GM11168 (cell line): ENCODE measurements around the gene JCHAIN.
"Not testable (repeated sequence)": the region's sequence is repeated elsewhere in the genome, so short reads cannot be mapped to it uniquely, and the experiment has no call there.

Experiments used
- in situ Hi-C: fragments of 300-500 bp; cut with MboI; formaldehyde crosslinking; loops from one replicate; pipeline ENCODE4 v1.12.0; 2022; ENCODE audit warnings: low sequenced_read_pairs; ENCODE audit not compliant: unreplicated experiment

Gene JCHAIN

GRCh38 chr4:70666369-70666768 lies at the start of gene JCHAIN:
TSS of gene JCHAIN (minus strand) at chr4:70666508. CDS start at chr4:70666490, 18 bp downstream.
- in situ Hi-C loops, result no loop called here

DNA sequence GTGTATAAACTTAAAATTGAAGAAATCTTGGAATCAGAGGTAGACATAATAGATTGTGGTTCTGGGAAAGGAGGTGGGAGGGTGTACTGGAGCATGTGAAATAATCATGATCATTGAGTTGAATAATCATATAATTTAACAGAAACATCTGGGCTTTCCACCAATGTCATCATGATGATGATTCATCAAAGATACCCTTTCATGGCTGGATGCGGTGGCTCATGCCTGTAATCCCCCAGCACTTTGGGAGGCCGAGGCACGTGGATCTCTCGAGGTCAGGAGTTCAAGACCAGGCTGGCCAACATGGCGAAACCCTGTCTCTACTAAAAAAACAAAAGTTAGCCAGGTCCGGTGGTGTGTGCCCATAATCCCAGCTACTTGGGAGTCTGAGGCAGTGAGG lies 48.8 kb upstream of the JCHAIN start:
- in situ Hi-C loops, result no loop called here

- in situ Hi-C loops, result no loop called here
These were observed 48.0 kb upstream of the JCHAIN start for GRCh38 chr4:70714079-70714887.

- in situ Hi-C loops, result no loop called here
These were observed 47.3 kb upstream of the JCHAIN start for GRCh38 chr4:70713453-70714078.

DNA sequence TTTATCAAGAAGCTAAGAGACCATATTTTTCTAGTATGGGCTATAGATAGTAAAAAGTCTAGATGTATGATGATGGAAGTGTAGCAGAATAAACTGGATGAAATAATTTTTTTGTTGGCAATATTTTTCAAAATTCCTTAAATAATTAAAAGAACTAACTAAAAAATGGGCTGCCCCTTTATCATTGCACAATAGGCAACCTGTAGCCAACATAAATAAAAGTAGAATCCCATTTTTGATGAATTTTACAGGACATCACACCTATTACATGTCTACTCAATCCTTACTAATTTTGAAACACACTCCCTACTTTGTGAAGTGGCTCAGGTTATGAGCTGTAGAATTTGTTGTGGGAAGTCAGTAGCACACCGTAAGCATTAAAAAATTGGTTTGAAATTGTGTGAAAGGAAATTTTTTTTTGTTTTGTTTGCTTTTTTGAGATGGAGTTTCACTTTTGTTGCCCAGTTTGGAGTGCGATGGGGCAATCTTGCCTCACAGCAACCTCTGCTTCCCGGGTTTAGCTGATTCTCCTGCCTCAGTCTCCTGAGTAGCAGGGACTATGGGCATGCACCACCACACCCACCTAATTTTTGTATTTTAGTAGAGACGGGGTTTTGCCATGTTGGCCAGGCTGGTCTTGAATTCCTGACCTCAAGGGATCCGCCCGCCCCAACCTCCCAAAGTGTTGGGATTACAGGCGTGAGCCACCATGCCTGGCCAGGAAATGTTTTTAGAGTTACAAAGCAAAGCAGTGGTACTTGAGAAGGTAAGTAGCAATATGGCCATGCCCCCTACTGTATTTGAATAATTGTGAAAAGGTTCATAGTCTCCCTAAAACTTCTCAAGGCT lies 46.5 kb upstream of the JCHAIN start:
- in situ Hi-C loops, result no loop called here

GRCh38 chr4:70712150-70712549 lies 45.8 kb upstream of the JCHAIN start:
- in situ Hi-C loops, result no loop called here

DNA sequence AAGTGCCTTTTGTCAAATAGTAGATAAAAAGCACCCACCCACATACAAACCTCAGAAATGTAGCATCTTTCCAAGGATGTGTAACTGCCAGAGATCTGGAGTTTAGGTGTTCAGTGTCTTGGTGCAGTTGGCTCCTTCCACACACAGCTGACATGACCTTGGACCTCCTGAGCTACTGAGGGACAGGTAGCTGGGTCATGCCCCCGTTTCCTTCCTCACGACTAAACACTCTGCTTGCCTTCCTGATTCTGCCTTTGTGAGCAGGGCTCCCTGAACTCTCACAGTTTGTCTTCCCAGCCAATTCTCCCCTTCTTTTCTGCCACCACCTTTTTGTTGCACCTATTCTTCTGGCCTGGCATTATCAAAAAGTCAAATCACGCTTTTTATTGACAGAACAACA lies 45.3 kb upstream of the JCHAIN start:
- in situ Hi-C loops, result no loop called here

DNA sequence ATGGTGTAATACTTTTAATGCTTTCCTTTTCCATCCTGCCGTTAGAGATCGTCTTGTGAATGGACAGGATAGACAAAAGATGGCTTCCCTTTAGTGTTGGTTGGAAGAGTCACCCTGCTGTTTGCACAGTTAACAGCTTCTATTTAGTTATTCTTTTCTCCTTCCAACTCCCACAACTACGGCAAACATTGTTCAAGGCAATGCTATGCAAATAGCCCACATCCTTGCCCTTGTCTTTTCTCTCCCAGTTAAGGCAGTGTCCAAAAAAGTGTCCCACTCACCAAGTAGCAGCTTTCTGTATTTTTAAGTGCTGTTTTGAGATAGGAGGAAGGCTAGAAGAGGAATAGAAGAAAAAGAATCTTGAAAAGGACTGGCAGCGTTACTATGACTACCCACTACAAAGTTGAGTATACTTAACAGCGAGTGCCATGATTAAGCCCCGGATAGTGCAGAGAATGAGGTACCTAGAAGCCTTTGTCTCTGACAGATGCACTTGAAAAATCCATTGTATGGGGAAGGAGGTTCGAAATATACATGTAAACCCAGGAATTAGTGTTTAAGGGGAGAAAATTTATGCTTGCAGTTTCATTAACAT lies 43.4 kb upstream of the JCHAIN start:
- in situ Hi-C loops, result no loop called here

GRCh38 chr4:70706516-70706915 lies 40.2 kb upstream of the JCHAIN start:
- in situ Hi-C loops, result no loop called here

- in situ Hi-C loops, result no loop called here
These were observed 39.7 kb upstream of the JCHAIN start for GRCh38 chr4:70706044-70706461.

- in situ Hi-C loops, result no loop called here
These were observed 39.1 kb upstream of the JCHAIN start for GRCh38 chr4:70705183-70706043.

DNA sequence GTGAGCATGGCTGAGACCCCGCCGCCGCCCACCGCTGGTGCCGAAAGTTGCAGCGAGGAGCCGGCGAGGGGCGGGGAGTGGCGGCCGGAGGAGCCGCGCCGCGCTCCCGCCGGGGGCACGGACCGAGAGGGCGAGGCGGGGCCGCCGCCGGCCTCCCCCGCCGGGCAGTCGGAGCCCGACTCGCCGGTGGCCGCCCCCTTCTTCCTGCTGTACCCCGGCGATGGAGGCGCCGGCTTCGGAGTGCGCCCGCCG lies 38.5 kb upstream of the JCHAIN start:
- in situ Hi-C loops, result no loop called here

- in situ Hi-C loops, result no loop called here
These were observed 38.1 kb upstream of the JCHAIN start for GRCh38 chr4:70704215-70704930.

- in situ Hi-C loops, result no loop called here
These were observed 37.4 kb upstream of the JCHAIN start for GRCh38 chr4:70703619-70704214.

- in situ Hi-C loops, result not testable (repeated sequence)
These were observed 36.3 kb upstream of the JCHAIN start for GRCh38 chr4:70702592-70702991.

GRCh38 chr4:70701271-70701670 lies 35.0 kb upstream of the JCHAIN start:
- in situ Hi-C loops, result no loop called here

GRCh38 chr4:70700712-70701111 lies 34.4 kb upstream of the JCHAIN start:
- in situ Hi-C loops, result no loop called here

DNA sequence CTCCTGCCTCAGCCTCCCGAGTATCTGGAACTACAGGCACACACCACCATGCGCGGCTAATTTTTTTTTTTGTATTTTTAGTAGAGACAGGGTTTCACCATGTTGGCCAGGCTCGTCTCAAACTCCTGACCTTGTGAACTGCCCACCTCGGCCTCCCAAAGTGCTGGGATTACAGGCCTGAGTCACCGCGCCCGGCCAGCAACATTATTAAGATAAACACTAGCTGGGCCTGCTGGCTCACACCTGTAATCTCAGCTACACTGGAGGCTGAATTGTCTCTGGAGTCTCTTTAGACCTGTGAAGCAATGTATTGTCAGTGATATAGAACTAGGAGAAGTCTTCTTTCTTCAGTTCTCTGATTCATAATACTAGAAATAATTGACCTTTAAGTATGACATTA lies 32.1 kb upstream of the JCHAIN start:
- in situ Hi-C loops, result not testable (repeated sequence)

DNA sequence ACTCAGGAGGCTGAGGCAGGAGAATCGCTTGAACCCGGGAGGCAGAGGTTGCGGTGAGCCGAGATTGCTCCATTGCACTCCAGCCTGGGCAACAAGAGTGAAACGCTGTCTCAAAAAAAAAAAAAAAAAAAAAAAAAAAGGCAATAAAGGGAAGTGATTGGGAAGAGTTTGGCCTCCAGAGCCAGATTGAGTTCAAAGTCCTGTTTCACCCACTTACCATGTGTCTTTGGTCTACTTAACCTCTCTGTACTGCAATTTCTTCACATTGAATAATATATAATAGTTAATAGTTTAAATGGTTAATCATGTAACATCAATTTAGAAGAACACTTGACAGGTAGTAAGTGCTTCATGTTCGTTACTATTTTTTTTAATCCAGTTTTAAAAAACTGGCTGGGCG lies 28.3 kb upstream of the JCHAIN start:
- in situ Hi-C loops, result loop anchor here (5.0 kb wide), 1 partner anchor 92 kb away; no protein-coding TSS in a partner anchor
